Lower leg skin (tissue), 4 donors: ENCODE results near the gene C17orf78. TPM values are rescaled to one million over a fixed set of nuclear protein-coding genes. Genes with fewer than 3 reads are reported as not detected.
"Not testable (repeated sequence)": the region's sequence is repeated elsewhere in the genome, so short reads cannot be mapped to it uniquely, and the experiment has no call there.

Experiments
- DNase-seq, 2 donors: peaks; one replicate each; pipeline ENCODE4 v3.0.0-alpha.2; 2019; ENCODE audit warnings: low spot score in 2 of 2
- H3K4me3 ChIP-seq: fragments of 200-600 bp; sonication (generic); 2 replicates; pipeline ENCODE4 v1.5.1; 2017; ENCODE audit warnings: mild to moderate bottlenecking, low read depth; ENCODE audit not compliant: poor library complexity, severe bottlenecking
- POLR2A ChIP-seq, 2 donors: fragments of 450-650 bp; IDR thresholded peaks; one replicate each; pipeline ENCODE4 v1.6.1; 2016 to 2017; ENCODE audit warnings: antibody characterized with exemption in 2 of 2, mild to moderate bottlenecking in 1 of 2, moderate library complexity in 1 of 2
- WGBS, 2 donors: methylation state at CpG; one replicate each; pipeline ENCODE4 v1.1.5; 2018; 5-methylcytosine and 5-hydroxymethylcytosine counted together
- intact Hi-C: fragments of 100-400 bp; cut with DNase I; formaldehyde crosslinking; loops from one replicate; pipeline ENCODE4 v1.15.0; 2023; ENCODE audit warnings: low total_unique reads
- total RNA-seq, 4 donors: library from RNA; depleted of rRNA; stranded (reverse); fragments of >200 nt; gene quantifications; one replicate each; pipeline ENCODE4 v1.1.0, GENCODE V29; 2016
- TF ChIP-seq, protein P1 (sequence below), 3 donors: fragments of 450-650 bp; IDR thresholded peaks; one replicate each; pipeline ENCODE4 v1.5.1; 2016; ENCODE audit warnings: antibody characterized with exemption in 3 of 3, mild to moderate bottlenecking in 3 of 3, moderate library complexity in 2 of 3

The C17orf78 gene
- total RNA-seq, 4 donors from 2014 or later = not detected

DNA sequence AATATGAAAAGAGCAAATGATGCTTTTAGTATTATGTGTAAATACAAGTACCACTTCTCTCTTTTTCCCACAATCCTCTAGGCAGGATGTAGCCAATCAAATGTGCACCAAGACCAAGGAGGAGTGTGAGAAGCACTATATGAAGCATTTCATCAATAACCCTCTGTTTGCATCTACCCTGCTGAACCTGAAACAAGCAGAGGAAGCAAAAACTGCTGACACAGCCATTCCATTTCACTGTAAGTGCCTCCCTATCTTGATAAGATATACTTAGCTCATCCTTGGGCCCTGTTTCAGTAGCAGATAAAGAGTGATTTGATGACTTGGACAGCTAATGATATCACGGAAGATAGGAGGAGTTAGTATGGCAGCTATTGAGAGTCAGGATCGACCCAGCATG lies 64.6 kb downstream of the C17orf78 start:
- no peak for DNase-seq
- intact Hi-C loops = no loop called here
- no peak overlapping the region for H3K4me3 ChIP-seq
- 81 to 91% methylated on average over 2 of the region's 2 CpGs for WGBS, 2 donors
- TF ChIP-seq, protein P1, sequence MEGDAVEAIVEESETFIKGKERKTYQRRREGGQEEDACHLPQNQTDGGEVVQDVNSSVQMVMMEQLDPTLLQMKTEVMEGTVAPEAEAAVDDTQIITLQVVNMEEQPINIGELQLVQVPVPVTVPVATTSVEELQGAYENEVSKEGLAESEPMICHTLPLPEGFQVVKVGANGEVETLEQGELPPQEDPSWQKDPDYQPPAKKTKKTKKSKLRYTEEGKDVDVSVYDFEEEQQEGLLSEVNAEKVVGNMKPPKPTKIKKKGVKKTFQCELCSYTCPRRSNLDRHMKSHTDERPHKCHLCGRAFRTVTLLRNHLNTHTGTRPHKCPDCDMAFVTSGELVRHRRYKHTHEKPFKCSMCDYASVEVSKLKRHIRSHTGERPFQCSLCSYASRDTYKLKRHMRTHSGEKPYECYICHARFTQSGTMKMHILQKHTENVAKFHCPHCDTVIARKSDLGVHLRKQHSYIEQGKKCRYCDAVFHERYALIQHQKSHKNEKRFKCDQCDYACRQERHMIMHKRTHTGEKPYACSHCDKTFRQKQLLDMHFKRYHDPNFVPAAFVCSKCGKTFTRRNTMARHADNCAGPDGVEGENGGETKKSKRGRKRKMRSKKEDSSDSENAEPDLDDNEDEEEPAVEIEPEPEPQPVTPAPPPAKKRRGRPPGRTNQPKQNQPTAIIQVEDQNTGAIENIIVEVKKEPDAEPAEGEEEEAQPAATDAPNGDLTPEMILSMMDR (IDR thresholded peaks at IDR 0.05) = no peak
- no peak for TF ChIP-seq POLR2A (IDR thresholded peaks at IDR 0.05)

DNA sequence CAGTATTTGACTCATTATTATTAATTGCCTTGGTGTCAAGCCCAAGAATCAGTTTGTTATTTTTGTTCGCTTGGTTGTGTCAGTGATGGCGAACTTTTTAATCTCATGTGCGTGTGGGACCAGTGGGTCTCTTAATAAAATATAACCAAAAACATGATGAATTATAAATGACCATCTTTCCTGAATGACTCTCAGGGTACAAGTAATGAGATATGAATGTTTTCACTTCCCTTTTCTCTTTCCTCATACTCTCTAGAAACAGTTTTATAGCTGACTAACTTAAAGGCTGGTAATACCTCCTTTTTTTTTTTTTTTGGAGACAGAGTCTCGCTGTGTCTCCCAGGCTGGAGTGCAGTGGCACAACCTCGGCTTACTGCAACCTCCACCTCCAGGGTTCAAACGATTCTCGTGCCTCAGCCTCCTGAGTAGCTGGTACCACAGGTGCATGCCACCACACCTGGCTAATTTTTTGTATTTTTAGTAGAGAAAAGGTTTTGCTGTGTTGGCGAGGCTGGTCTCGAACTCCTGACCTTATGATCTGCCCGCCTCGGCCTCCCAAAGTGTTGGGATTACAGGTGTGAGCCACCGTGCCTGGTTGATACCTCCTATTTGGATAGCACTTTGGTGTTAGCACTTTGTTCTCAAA lies 65.7 kb downstream of the C17orf78 start:
- 89 to 92% methylated on average over 12 of the region's 12 CpGs for WGBS, 2 donors
- H3K4me3 ChIP-seq, intact Hi-C loops, DNase-seq: not testable (repeated sequence)

Other genes starting within 250 kb of the C17orf78 start
- gene ACACA, start 30.9 kb downstream of the C17orf78 start, total RNA-seq = 10 to 100 TPM; 24.2 to 35.7 (median 31.0) TPM
- gene TADA2A, start 30.9 kb downstream of the C17orf78 start, total RNA-seq = 10 to 100 TPM; 10.2 to 17.4 (median 14.4) TPM
- 100 to 1,000 TPM in 3 of 4 donors, 10 to 100 TPM in 1; 76.5 to 133 (median 115) TPM for gene DUSP14, start 113.9 kb downstream of the C17orf78 start, total RNA-seq
- 10 to 100 TPM; 23.3 to 40.7 (median 24.5) TPM for gene SYNRG, start 233.4 kb downstream of the C17orf78 start, total RNA-seq